GM12878 (cell line): Measurements from ENCODE around the gene RTEL1. TPM values are rescaled to one million over a fixed set of nuclear protein-coding genes. Genes with fewer than 3 reads are reported as not detected.

Experiments
- ATAC-seq: fragments of 200-7000 bp; cut with Tn5 transposase; 3 replicates; pipeline ENCODE4 v1.9.1; 2020; ENCODE audit warnings: mild to moderate bottlenecking, moderate library complexity
- BruUV-seq: library from RNA; stranded (reverse); fragments of 400-500 nt; replicated peaks from 2 replicates; lab custom pipeline; 2021; lab: Mats Ljungman, UMichigan
- CTCF ChIA-PET: fragments of 300-600 bp; sonication (Branson Sonifier 250); formaldehyde crosslinking; extraction: SDS; loops from one replicate; lab custom pipeline; 2021; ENCODE audit warnings: inconsistent platforms; lab: Yijun Ruan, JAX
- POLR2A ChIA-PET: fragments of 350-600 bp; formaldehyde crosslinking; extraction: SDS; loops from one replicate; lab custom pipeline; 2021; ENCODE audit warnings: inconsistent platforms; lab: Charles Lee
- RAD21 ChIA-PET: fragments of 300-600 bp; sonication (Branson Sonifier 250); formaldehyde crosslinking; loops from one replicate; lab custom pipeline; 2023; ENCODE audit warnings: antibody characterized with exemption; ENCODE audit not compliant: unreplicated experiment; lab: Charles Lee
- SMC1A ChIA-PET: fragments of 300-600 bp; sonication (Branson Sonifier 250); formaldehyde crosslinking; loops from one replicate; lab custom pipeline; 2023; ENCODE audit not compliant: unreplicated experiment, uncharacterized antibody; lab: Charles Lee
- DNase-seq: peaks from one replicate; pipeline ENCODE4 v3.0.0-alpha.2; 2011; ENCODE audit warnings: low read depth, low spot score
- FAIRE-seq: peaks from 3 replicates; lab custom pipeline; 2011; peaks lifted over from hg19 to GRCh38; lab: Jason Lieb, UNC
- H2AFZ ChIP-seq: 2 replicates; pipeline ENCODE4 v1.6.0; 2011; ENCODE audit warnings: low read depth, low read length, control low read depth; ENCODE audit not compliant: control insufficient read depth
- H3K27ac ChIP-seq: 2 replicates; pipeline ENCODE4 v1.5.1; 2011; ENCODE audit warnings: control low read depth; ENCODE audit not compliant: control insufficient read depth, insufficient read depth
- H3K27me3 ChIP-seq, 2 experiments: replicated peaks in 1 of 2; 2 replicates each; pipeline versions ENCODE4 v1.6.0 to v1.6.1; 2011; ENCODE audit warnings: low read length in 1 of 2; ENCODE audit not compliant: control insufficient read depth in 2 of 2, insufficient read depth in 2 of 2
- H3K36me3 ChIP-seq, 2 experiments: 2 replicates each; pipeline ENCODE4 v1.5.1; 2011; ENCODE audit warnings: low read length in 1 of 2; ENCODE audit not compliant: control insufficient read depth in 2 of 2, insufficient read depth in 2 of 2
- H3K4me1 ChIP-seq: 2 replicates; pipeline ENCODE4 v1.6.1; 2011; ENCODE audit warnings: mild to moderate bottlenecking, low read length, moderate library complexity, mixed read lengths; ENCODE audit not compliant: control insufficient read depth, insufficient read depth
- H3K4me2 ChIP-seq: 2 replicates; pipeline ENCODE4 v1.6.0; 2011; ENCODE audit warnings: control low read depth; ENCODE audit not compliant: control insufficient read depth, insufficient read depth
- H3K4me3 ChIP-seq: fragments of 200-600 bp; sonication (generic); 2 replicates; pipeline ENCODE4 v1.5.1; 2016
- H3K79me2 ChIP-seq: 2 replicates; pipeline ENCODE4 v1.6.0; 2011; ENCODE audit warnings: low read length; ENCODE audit not compliant: control insufficient read depth, insufficient read depth
- H3K9ac ChIP-seq: 2 replicates; pipeline ENCODE4 v1.8.0; 2011; ENCODE audit warnings: low read length, control low read depth, mixed read lengths; ENCODE audit not compliant: control insufficient read depth, insufficient read depth
- H3K9me3 ChIP-seq: replicated peaks from 3 replicates; pipeline ENCODE4 v1.5.1; 2011; ENCODE audit warnings: mild to moderate bottlenecking, low read length; ENCODE audit not compliant: control insufficient read depth, insufficient read depth
- H4K20me1 ChIP-seq: 2 replicates; pipeline ENCODE4 v1.6.0; 2011; ENCODE audit not compliant: control insufficient read depth, insufficient read depth
- KAT2A ChIP-seq: conservative IDR thresholded peaks from 2 replicates; pipeline ENCODE4 v1.6.1; 2011; ENCODE audit warnings: low read depth, low read length; ENCODE audit not compliant: control insufficient read depth
- MYB ChIP-seq: fragments of 150-350 bp; IDR thresholded peaks from 2 replicates; pipeline ENCODE4 v1.6.1; 2014; ENCODE audit warnings: mild to moderate bottlenecking, low read depth, low read length, borderline replicate concordance
- NFXL1 ChIP-seq: fragments of 450-650 bp; IDR thresholded peaks from 2 replicates; pipeline ENCODE4 v1.6.1; 2017; ENCODE audit warnings: antibody characterized with exemption, mild to moderate bottlenecking, borderline replicate concordance
- SKIL ChIP-seq: fragments of 450-650 bp; IDR thresholded peaks from 2 replicates; pipeline ENCODE4 v1.6.1; 2017; ENCODE audit warnings: mild to moderate bottlenecking, low read depth, inconsistent platforms; ENCODE audit not compliant: poor library complexity, severe bottlenecking
- SMAD1 ChIP-seq: fragments of 450-650 bp; IDR thresholded peaks from 2 replicates; pipeline ENCODE4 v1.6.1; 2018; ENCODE audit warnings: mild to moderate bottlenecking, low read depth; ENCODE audit not compliant: partially characterized antibody
- SMC3 ChIP-seq: IDR thresholded peaks from 2 replicates; pipeline ENCODE4 v1.6.1; 2011; ENCODE audit warnings: low read length, improper control_type of control experiment, borderline replicate concordance
- TCF3 ChIP-seq: IDR thresholded peaks from 2 replicates; pipeline ENCODE4 v1.6.1; 2012; ENCODE audit warnings: low read depth, mild to moderate bottlenecking, low read length, borderline replicate concordance; ENCODE audit not compliant: insufficient read depth
- USF1 ChIP-seq: IDR thresholded peaks from 2 replicates; pipeline ENCODE4 v1.6.1; 2011; ENCODE audit warnings: borderline replicate concordance, low read depth, mild to moderate bottlenecking, moderate library complexity, mixed read lengths, low read length; ENCODE audit not compliant: insufficient read depth; ENCODE audit errors: extremely low read length
- ZNF592 ChIP-seq: fragments of 450-650 bp; IDR thresholded peaks from 2 replicates; pipeline ENCODE4 v1.6.1; 2017; ENCODE audit warnings: mild to moderate bottlenecking, moderate library complexity
- WGBS: methylation state at CpG from one replicate; pipeline ENCODE4 v1.1.6; 2016; ENCODE audit warnings: low lambda C conversion rate; ENCODE audit not compliant: insufficient replicate concordance, insufficient coverage; ENCODE audit errors: missing lambda C conversion rate; 5-methylcytosine and 5-hydroxymethylcytosine counted together
- in situ Hi-C: fragments of 300-500 bp; cut with MboI; formaldehyde crosslinking; loops from 9 replicates; pipeline ENCODE4 v1.14.3; 2018; ENCODE audit warnings: mixed read lengths
- intact Hi-C: fragments of 100-400 bp; cut with micrococcal nuclease; formaldehyde crosslinking; loops from one replicate; pipeline ENCODE4 v1.14.2; 2022; ENCODE audit not compliant: unreplicated experiment
- polyA plus RNA-seq, 11 experiments: library from polyadenylated mRNA; depleted of rRNA in 4 of 11; unstranded in 6 of 11; stranded (reverse) in 5 of 11; fragments of >200 nt; fragmentation: Nextera tagmentation in 4 of 11; fragmentation: Illumina TruSeq in 1 of 11; extraction: Ambion mirVana in 4 of 11; extraction: Trizol in 1 of 11; gene quantifications; 1 replicate in 1 of 11; 2 replicates in 10 of 11; pipeline versions ENCODE4 v1.2.1 to v1.2.3, GENCODE V29; 2011 to 2016; ENCODE audit warnings: inconsistent platforms in 2 of 11, missing spikeins in 2 of 11, low read depth in 1 of 11
- total RNA-seq, 4 experiments: library from RNA; depleted of rRNA in 3 of 4; stranded (reverse); fragments of >200 nt in 3 of 4; fragmentation: Illumina TruSeq in 1 of 4; extraction: Trizol in 1 of 4; gene quantifications; 2 replicates each; pipeline versions ENCODE4 v1.2.1 to v1.2.3, GENCODE V29; 2013 to 2021

RTEL1 gene
- total and polyA plus RNA-seq, 10 of the 15 experiments (the other 5 are each of a cell fraction or from before 2014, with no cell fraction given): 0.40 to 37.2 (median 15.6) TPM; not detected in 1

- no peak overlapping the region for H2AFZ ChIP-seq
- no TSS peak for BruUV-seq
- DNase-seq (no peak), ATAC-seq (no peak), FAIRE-seq (no peak)
- no peak overlapping the region for H3K27ac ChIP-seq
- H4K20me1 ChIP-seq: no peaks in the 10 kb centered on the region
- RAD21 ChIA-PET: no interaction called here
- peaks cover 4 to 7% of the 10 kb centered on the region in 2 experiments; a peak in 3 of 4 replicates for H3K27me3 ChIP-seq
- TF ChIP-seq NFXL1 (no peak), TCF3 (no peak), USF1 (no peak)
- no peak overlapping the region for H3K4me3 ChIP-seq
- in situ Hi-C loops: no loop called here
- H3K79me2 ChIP-seq: no peaks in the 10 kb centered on the region
- SMC1A ChIA-PET: no interaction called here
- POLR2A ChIA-PET: no interaction called here
- H3K4me1 ChIP-seq: no peaks in the 10 kb centered on the region
- H3K36me3 ChIP-seq: no peaks in the 10 kb centered on the region
- intact Hi-C loops: no loop called here
- H3K9ac ChIP-seq: no peak overlapping the region
- no peak overlapping the region for H3K4me2 ChIP-seq
- CTCF ChIA-PET: no interaction called here
- no peaks in the 10 kb centered on the region for H3K9me3 ChIP-seq
- 24% methylated on average over 11 of the region's 11 CpGs for WGBS
These were observed 6.2 kb upstream of the RTEL1 start for GRCh38 chr20:63651942-63652191.

GRCh38 chr20:63652192-63652980 lies 5.7 kb upstream of the RTEL1 start:
- intact Hi-C loops (no loop called here), in situ Hi-C loops (no loop called here)
- Histone ChIP-seq H3K27ac (no peak overlapping the region), H3K36me3 (no peaks in the 10 kb centered on the region), H3K4me2 (peak overlapping the region; percentile 42; the same call in 1 of the 2 replicates), H3K4me1 (no peaks in the 10 kb centered on the region), H3K4me3 (no peak overlapping the region), H4K20me1 (no peaks in the 10 kb centered on the region), H2AFZ (no peak overlapping the region), H3K27me3 (peaks cover 4 to 7% of the 10 kb centered on the region in 2 experiments; a peak in 3 of 4 replicates), H3K79me2 (no peaks in the 10 kb centered on the region), H3K9ac (no peak overlapping the region), H3K9me3 (no peaks in the 10 kb centered on the region)
- WGBS: 13% methylated on average over 43 of the region's 91 CpGs
- ChIA-PET POLR2A (no interaction called here), CTCF (no interaction called here), SMC1A (no interaction called here), RAD21 (no interaction called here)
- ATAC-seq (no peak), DNase-seq (no peak), FAIRE-seq (no peak)
- BruUV-seq: no TSS peak
- TF ChIP-seq ZNF592: no peak
- TF ChIP-seq MYB: no peak
- no peak for TF ChIP-seq SKIL
- TF ChIP-seq KAT2A: no peak
- no peak for TF ChIP-seq SMAD1
- no peak for TF ChIP-seq SMC3
